ENCODE data around the gene DUSP7. TPM values are rescaled to one million over a fixed set of nuclear protein-coding genes. Genes with fewer than 3 reads are reported as not detected.

Gene DUSP7
- total RNA-seq, 1 experiment from 2014 or later, result 16.6 TPM

GRCh38 chr3:52067526-52067925 is 11.2 kb upstream of the DUSP7 start:
- TF ChIP-seq ZNF274 (IDR thresholded peaks at IDR 0.05; ENCODE audit: low read depth, low read length) (no peak), TCF7L2 (IDR thresholded peaks at IDR 0.05; ENCODE audit: borderline replicate concordance, extremely low read depth, insufficient read depth, insufficient read length) (no peak), YY1 (IDR thresholded peaks at IDR 0.05; ENCODE audit: extremely low read depth, insufficient replicate concordance, low read depth, low read length) (no peak), EZH2 (IDR thresholded peaks at IDR 0.05) (no peak), CEBPB (IDR thresholded peaks at IDR 0.05; ENCODE audit: low read depth) (no peak), POLR2AphosphoS5 (IDR thresholded peaks at IDR 0.05; ENCODE audit: low read depth, low read length) (no peak), POLR2A (IDR thresholded peaks at IDR 0.05; ENCODE audit: borderline replicate concordance, extremely low read depth, insufficient read depth, insufficient read length) (no peak), RAD21 (IDR thresholded peaks at IDR 0.05; ENCODE audit: low read depth) (no peak)
- TF ChIP-seq, protein P1, sequence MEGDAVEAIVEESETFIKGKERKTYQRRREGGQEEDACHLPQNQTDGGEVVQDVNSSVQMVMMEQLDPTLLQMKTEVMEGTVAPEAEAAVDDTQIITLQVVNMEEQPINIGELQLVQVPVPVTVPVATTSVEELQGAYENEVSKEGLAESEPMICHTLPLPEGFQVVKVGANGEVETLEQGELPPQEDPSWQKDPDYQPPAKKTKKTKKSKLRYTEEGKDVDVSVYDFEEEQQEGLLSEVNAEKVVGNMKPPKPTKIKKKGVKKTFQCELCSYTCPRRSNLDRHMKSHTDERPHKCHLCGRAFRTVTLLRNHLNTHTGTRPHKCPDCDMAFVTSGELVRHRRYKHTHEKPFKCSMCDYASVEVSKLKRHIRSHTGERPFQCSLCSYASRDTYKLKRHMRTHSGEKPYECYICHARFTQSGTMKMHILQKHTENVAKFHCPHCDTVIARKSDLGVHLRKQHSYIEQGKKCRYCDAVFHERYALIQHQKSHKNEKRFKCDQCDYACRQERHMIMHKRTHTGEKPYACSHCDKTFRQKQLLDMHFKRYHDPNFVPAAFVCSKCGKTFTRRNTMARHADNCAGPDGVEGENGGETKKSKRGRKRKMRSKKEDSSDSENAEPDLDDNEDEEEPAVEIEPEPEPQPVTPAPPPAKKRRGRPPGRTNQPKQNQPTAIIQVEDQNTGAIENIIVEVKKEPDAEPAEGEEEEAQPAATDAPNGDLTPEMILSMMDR (IDR thresholded peaks at IDR 0.05 in 2 of 3, conservative IDR thresholded peaks at IDR 0.05 in 1 of 3; ENCODE audit: borderline replicate concordance in 1 of 3, insufficient read depth in 1 of 3, low read depth in 2 of 3, low read length in 2 of 3), result no peak
- CTCF ChIA-PET, result no interaction called here
- no peak for DNase-seq (ENCODE audit: low read depth, low spot score)
- H3K9ac ChIP-seq (ENCODE audit: low read length), result no peak overlapping the region
- H3K9me2 ChIP-seq (ENCODE audit: insufficient read depth), result no peaks in the 10 kb centered on the region
- no peaks in the 10 kb centered on the region for H3K27me3 ChIP-seq (ENCODE audit: insufficient read depth, low read length)
- peaks cover 2 to 21% of the 10 kb centered on the region in 2 experiments for H3K4me1 ChIP-seq (ENCODE audit: control insufficient read depth in 1 of 2, insufficient read depth in 2 of 2, low read length in 2 of 2)
- no peaks in the 10 kb centered on the region for H3K36me3 ChIP-seq (ENCODE audit: control insufficient read depth in 1 of 2, insufficient read depth in 2 of 2, low read length in 2 of 2)
- no peaks in the 10 kb centered on the region for H3K9me3 ChIP-seq (ENCODE audit: control insufficient read depth in 1 of 2, insufficient read depth in 1 of 2, low read depth in 1 of 2, low read length in 2 of 2)
- no peaks in the 10 kb centered on the region for H3K79me2 ChIP-seq (ENCODE audit: insufficient read depth, low read length)
- RAD21 ChIA-PET (ENCODE audit: low non-redundant PET in 1 of 2, low total read pairs in 2 of 2, uncharacterized antibody in 2 of 2, unreplicated experiment in 2 of 2), result no interaction called here
- POLR2A ChIA-PET, result interaction anchor here (1.7 kb wide), 1 partner anchor 10 kb away, joined by 5 read pairs; no protein-coding TSS in a partner anchor
- no peaks in the 10 kb centered on the region for H4K20me1 ChIP-seq (ENCODE audit: insufficient read depth)
- H3K4me3 ChIP-seq (replicated peaks in 1 of 2; ENCODE audit: low read depth in 1 of 2, low read length in 2 of 2), result no peak overlapping the region
- no peak overlapping the region for H3K4me2 ChIP-seq (ENCODE audit: low read length)
- H2AFZ ChIP-seq (ENCODE audit: low read depth, low read length, poor library complexity, severe bottlenecking), result no peak overlapping the region
- no peak for ATAC-seq
- BruUV-seq (replicated peaks), result no TSS peak
- intact Hi-C loops (cut with micrococcal nuclease), result no loop called here
- no peak overlapping the region for H3K27ac ChIP-seq (ENCODE audit: low read depth, low read length)

Data from HCT116 (cell line).